Measurements from ENCODE around the gene CEP170.
"Not testable (repeated sequence)": the region's sequence is repeated elsewhere in the genome, so short reads cannot be mapped to it uniquely, and the experiment has no call there.

CEP170 gene

GRCh38 chr1:243233908-243234307 lies 21.2 kb downstream of the CEP170 start:
- peak; percentile 56 to 60 for DNase-seq (ENCODE audit: low read depth in 2 of 2)

DNA sequence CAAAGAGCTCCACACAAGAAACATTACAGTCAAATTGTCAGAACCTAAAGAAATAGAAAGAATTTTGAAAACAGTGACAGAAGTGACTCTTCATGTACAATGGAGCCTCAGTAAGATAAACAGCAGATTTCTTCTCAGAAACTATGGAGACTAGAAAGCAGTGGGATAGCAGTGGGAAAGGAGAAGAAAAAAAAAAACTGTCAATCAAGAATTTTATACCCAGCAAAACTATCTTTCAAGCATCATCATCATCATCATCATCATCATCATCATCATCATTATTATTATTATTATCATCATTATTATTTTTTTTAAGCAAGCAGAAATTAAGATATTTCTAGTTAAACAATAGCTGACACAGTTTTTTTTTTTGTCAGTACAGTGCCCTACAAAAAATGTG lies 24.2 kb downstream of the CEP170 start:
- no peak for DNase-seq (ENCODE audit: low read depth in 2 of 2)

DNA sequence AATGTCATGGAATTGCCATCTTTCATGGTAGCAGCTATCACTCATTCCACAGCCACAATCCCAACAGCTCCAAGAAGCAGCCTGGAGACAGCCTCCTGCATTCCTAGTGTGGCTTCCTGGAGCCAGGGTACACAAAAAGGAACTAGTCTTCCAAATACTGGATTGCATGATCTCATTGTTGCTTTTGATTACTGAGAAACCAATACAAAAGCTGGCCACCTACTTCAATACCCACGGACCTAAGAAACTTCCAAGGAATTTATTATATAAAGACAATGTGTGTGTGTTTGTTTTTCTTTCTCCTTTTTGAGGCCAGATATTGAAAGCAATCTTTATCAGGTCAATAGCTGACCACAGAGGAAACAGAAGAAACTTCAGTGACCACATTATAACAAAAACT lies 25.6 kb downstream of the CEP170 start:
- no peak for DNase-seq (ENCODE audit: low read depth in 2 of 2)

GRCh38 chr1:243227622-243228021 lies 27.5 kb downstream of the CEP170 start:
- no peak for DNase-seq (ENCODE audit: low read depth in 2 of 2)

DNA sequence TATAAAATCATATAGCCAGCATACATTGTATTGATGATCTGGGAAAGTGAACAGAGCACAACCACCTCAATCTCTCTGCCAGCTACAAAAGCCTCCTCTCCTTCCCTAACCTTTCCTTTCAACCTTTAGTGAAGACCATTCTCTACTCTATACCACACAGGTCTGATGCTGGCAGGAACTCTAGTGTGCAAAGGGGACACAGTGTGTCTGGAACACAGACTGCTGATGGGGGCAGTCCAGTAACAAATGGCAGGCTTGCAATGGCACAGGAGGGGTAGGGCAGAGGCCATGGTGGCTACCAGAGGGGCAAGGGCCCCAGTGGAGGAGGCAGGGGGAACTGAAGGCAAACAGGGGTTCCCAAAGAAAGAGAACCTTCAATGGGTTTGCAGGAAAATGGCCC lies 37.0 kb downstream of the CEP170 start:
- no peak for DNase-seq (ENCODE audit: low read depth in 2 of 2)

GRCh38 chr1:243217349-243217748 lies 37.7 kb downstream of the CEP170 start:
- no peak for DNase-seq (ENCODE audit: low read depth in 2 of 2)

GRCh38 chr1:243216741-243217140 lies 38.3 kb downstream of the CEP170 start:
- no peak for DNase-seq (ENCODE audit: low read depth in 2 of 2)

- DNase-seq (ENCODE audit: low read depth in 2 of 2) = not testable (repeated sequence)
These were observed 39.7 kb downstream of the CEP170 start for GRCh38 chr1:243215276-243215875.

DNA sequence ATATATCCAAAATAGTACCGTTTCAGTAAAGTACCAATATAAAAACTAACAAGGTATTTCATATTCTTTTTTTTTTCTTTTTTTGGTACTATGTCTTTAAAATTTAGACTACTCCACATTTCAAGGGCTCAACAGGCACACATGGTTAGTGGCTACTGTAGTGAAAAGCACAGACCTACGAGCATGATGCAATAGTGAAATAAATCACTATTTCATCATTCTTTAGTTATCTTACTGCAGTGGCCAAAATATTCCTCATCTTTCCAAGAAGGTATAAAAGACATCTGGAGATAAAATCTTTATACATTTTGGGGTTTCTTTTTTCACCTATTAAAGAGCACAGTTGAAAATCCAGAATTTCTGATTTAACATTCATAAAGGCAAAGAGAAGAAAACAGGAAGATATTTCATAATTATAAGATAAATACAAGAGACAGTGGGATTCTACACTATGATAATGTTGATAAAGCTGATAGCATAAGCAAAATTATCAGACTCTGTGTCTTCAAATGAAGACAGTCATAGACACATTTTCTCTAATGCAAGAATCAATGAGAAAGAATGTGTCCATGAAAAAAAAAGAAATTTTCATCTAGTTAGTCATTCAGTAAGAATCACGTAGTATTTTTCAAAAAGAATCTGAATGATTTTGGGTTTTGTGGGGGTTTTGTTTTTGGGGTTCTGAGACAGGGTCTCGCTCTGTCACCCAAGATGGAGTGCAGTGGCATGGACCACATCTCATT lies 41.9 kb downstream of the CEP170 start:
- peak; percentile 67 to 73 for DNase-seq (ENCODE audit: low read depth in 2 of 2)

DNA sequence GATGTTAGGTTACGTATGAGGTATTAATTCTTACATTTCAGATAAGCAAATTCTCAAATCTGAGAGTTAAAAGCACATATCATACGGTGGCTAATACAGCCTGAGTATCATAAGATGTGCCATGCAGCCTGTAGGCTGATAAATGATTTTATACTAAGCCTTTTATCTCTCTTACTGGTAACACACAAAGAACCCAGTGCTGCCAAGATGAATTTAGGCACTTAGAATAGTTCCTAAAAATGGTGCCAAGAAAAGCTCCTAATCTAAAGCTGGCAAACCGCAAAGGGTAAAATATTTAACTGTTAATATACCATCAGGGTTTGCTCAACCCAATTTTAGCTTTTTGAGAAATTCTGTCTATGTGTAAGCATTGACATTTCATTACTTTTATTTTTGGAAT lies 43.1 kb downstream of the CEP170 start:
- DNase-seq (ENCODE audit: low read depth in 2 of 2) = not testable (repeated sequence)

DNA sequence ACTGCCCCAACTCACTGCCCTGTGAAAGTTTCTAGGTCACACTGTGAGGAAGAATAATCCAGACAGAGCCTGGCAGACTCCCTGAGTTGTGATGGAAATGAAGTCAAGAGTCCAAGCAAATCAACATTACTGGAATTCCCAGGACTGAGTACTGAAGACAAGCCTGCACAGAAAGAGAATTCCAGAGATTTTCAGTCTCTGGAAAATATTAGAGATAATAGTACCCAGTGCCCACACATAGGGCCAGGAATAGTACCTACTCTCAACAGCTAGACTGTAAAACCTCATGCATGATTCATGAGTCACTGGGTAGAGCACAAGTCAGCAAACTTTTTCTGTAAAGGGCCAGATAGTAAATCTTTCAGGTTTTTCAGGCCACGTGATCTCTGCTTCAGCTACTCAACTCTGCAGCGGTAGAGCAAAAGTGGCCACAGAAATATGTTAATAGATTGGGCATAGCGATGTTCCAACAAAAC lies 50.0 kb downstream of the CEP170 start:
- DNase-seq (ENCODE audit: low read depth in 2 of 2) = peak; percentile 24 to 27

- DNase-seq (ENCODE audit: low read depth in 2 of 2) = not testable (repeated sequence)
These were observed 50.7 kb downstream of the CEP170 start for GRCh38 chr1:243204336-243204735.

DNA sequence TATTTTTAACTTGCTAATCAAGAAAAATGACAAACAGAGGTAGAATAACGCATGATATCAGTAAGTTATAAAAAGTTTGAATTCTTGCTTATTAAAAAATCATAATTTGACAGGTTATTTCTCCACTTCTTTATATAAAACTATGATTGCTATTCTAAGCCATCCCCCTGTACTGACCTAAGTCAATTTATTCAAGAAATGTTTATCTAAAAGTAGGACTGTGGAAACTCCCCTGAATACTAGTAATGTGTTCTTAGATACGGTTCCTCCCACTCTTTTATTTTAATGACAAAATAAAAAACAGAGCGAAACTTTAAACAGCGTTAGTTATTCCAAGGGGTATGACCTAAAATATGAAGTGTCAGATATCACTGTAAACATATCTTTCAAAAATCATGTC lies 51.9 kb downstream of the CEP170 start:
- DNase-seq (ENCODE audit: low read depth in 2 of 2) = not testable (repeated sequence)

- not testable (repeated sequence) for DNase-seq (ENCODE audit: low read depth in 2 of 2)
These were observed 53.8 kb downstream of the CEP170 start for GRCh38 chr1:243201316-243201715.

DNA sequence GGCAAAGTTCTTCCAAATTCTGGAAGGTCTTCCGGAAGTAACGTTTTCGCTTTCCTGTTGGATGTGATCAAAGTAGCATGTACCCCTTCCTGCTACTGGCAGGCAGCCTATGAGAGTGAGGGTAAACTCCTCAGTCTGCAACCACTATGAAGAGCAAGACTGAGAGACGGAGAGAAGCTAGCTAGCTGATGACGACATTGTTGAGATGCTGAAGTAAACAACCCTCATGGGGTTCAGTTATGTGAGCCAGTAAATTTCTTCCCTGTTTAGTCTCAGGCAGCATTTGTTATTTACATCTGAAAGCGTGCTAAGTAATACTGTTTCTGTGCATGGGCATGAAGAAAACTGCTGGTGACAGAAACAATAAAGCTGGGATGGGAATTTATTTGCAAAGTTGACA lies 57.6 kb downstream of the CEP170 start:
- not testable (repeated sequence) for DNase-seq (ENCODE audit: low read depth in 2 of 2)

- not testable (repeated sequence) for DNase-seq (ENCODE audit: low read depth in 2 of 2)
These were observed 61.8 kb downstream of the CEP170 start for GRCh38 chr1:243193330-243193729.

GRCh38 chr1:243186201-243186995 lies 68.7 kb downstream of the CEP170 start:
- DNase-seq (ENCODE audit: low read depth in 2 of 2) = not testable (repeated sequence)

GRCh38 chr1:243184787-243185186 lies 70.3 kb downstream of the CEP170 start:
- DNase-seq (ENCODE audit: low read depth in 2 of 2) = not testable (repeated sequence)

- DNase-seq (ENCODE audit: low read depth in 2 of 2) = not testable (repeated sequence)
These were observed 71.4 kb downstream of the CEP170 start for GRCh38 chr1:243183661-243184060.

GRCh38 chr1:243183176-243183575 lies 71.9 kb downstream of the CEP170 start:
- not testable (repeated sequence) for DNase-seq (ENCODE audit: low read depth in 2 of 2)

GRCh38 chr1:243179720-243180119 lies 75.4 kb downstream of the CEP170 start:
- DNase-seq (ENCODE audit: low read depth in 2 of 2) = no peak

- DNase-seq (ENCODE audit: low read depth in 2 of 2) = not testable (repeated sequence)
These were observed 77.3 kb downstream of the CEP170 start for GRCh38 chr1:243177792-243178191.
